Measurements from ENCODE around the gene TMEM165. TPM values are rescaled to one million over a fixed set of nuclear protein-coding genes. Genes with fewer than 3 reads are reported as not detected.
"Not testable (repeated sequence)": the region's sequence is repeated elsewhere in the genome, so short reads cannot be mapped to it uniquely, and the experiment has no call there.

The TMEM165 gene, protein sequence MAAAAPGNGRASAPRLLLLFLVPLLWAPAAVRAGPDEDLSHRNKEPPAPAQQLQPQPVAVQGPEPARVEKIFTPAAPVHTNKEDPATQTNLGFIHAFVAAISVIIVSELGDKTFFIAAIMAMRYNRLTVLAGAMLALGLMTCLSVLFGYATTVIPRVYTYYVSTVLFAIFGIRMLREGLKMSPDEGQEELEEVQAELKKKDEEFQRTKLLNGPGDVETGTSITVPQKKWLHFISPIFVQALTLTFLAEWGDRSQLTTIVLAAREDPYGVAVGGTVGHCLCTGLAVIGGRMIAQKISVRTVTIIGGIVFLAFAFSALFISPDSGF
- 94.3 to 98.7 TPM (median 96.1 TPM) in 3 replicates for total RNA-seq

DNA sequence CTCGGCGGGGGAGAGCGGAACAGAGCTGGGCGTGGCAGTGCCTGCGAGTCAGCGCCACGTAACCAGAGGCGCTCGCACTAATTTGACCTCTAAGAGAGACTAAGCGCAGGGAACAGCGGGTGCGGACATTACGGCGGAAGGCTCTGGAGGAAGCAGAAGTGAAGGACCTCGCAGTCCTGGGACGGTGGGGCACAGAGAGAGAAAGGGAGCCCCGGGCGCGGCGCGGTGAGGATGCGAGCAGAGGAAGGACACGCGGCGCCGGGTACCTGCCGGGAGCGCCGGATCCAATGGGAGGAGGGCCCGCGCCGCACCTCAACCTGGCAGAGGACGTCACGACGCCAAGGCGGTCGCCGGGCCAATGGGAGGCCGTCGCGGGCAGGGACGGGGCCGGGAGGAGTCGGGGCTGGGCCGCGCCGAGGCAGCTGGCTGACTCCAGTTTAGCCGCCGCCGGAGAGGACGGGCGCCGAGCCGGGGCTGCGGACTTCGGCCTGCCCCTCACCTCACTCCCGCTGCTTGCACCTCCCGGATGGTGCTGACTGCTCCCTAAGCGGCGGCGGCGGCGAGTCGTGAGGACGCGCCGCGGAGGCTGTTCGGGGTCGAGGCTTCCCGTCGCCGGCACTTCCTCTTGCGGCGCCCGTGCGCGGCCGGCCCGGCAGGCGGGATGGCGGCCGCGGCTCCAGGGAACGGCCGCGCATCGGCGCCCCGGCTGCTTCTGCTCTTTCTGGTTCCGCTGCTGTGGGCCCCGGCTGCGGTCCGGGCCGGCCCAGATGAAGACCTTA lies at the start of gene TMEM165:
Gene TMEM165, plus strand, starts transcription at position 429 of the 779 bp plus-strand sequence. Its CDS starts 233 bp downstream, at position 662.
- Mint-ChIP-seq H3K4me1 (peaks cover 33% of the 10 kb centered on the region), H3K9me3 (no peaks in the 10 kb centered on the region), H3K36me3 (no peaks in the 10 kb centered on the region), H3K4me3 (peak within 1 kb of the TSS; percentile 86), H3K27ac (peak within 1 kb of the TSS; percentile 96), H3K27me3 (ENCODE audit: low read depth) (peaks cover 2% of the 10 kb centered on the region)
- TF ChIP-seq, protein P1, sequence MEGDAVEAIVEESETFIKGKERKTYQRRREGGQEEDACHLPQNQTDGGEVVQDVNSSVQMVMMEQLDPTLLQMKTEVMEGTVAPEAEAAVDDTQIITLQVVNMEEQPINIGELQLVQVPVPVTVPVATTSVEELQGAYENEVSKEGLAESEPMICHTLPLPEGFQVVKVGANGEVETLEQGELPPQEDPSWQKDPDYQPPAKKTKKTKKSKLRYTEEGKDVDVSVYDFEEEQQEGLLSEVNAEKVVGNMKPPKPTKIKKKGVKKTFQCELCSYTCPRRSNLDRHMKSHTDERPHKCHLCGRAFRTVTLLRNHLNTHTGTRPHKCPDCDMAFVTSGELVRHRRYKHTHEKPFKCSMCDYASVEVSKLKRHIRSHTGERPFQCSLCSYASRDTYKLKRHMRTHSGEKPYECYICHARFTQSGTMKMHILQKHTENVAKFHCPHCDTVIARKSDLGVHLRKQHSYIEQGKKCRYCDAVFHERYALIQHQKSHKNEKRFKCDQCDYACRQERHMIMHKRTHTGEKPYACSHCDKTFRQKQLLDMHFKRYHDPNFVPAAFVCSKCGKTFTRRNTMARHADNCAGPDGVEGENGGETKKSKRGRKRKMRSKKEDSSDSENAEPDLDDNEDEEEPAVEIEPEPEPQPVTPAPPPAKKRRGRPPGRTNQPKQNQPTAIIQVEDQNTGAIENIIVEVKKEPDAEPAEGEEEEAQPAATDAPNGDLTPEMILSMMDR (IDR thresholded peaks at IDR 0.05; ENCODE audit: unreplicated experiment) = no peak
- DNase-seq (ENCODE audit: low spot score in 2 of 2, unreplicated experiment in 2 of 2) = peak; percentile 83 to 93

DNA sequence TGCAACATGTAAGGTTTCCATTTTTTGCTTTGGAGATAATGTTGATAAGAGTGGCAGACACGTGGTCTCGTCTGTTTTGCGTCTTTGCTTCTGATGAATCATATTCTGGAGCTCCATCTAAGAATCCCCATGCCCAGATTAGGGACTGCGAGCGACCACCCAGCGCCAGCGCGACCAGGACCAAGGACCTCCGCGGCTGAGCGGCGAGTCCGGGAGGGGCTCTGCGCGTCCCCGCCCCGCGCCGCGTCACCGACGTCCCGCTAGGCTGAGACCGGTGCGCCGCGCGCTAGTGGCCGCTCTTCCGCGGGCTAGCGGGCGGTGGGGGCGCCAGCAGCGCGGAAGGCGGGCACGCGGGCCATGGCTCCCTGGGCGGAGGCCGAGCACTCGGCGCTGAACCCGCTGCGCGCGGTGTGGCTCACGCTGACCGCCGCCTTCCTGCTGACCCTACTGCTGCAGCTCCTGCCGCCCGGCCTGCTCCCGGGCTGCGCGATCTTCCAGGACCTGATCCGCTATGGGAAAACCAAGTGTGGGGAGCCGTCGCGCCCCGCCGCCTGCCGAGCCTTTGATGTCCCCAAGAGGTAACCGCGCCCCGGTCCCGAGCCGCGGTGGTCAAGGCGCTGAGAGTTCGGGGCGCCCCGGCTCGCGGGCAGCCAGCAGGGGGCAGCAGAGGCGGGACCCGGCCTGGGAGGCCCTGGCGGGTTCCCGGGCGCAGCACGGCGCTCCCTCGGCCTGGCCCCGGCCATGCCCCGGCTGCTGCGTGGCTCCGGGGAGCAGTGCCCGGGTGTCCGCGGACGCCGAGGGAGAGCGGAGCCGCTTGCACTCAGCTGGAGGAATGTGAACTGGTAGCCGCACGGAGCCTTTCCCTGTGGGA lies 49.5 kb upstream of the TMEM165 start, which contains the start of gene SRD5A3:
Gene SRD5A3, plus strand, starts transcription at position 263 of the 871 bp plus-strand sequence. Its CDS starts 95 bp downstream, at position 358.
- peak; percentile 61 to 90 for DNase-seq (ENCODE audit: low spot score in 2 of 2, unreplicated experiment in 2 of 2)
- no peaks in the 10 kb centered on the region for H3K9me3 Mint-ChIP-seq
- H3K4me1 Mint-ChIP-seq = peaks cover 18% of the 10 kb centered on the region
- no peaks in the 10 kb centered on the region for H3K36me3 Mint-ChIP-seq
- peak within 1 kb of the TSS; percentile 91 for H3K27ac Mint-ChIP-seq
- TF ChIP-seq, protein P1 (IDR thresholded peaks at IDR 0.05; ENCODE audit: unreplicated experiment) = peak; percentile 93
- no peaks in the 10 kb centered on the region for H3K27me3 Mint-ChIP-seq (ENCODE audit: low read depth)
- H3K4me3 Mint-ChIP-seq = peak within 1 kb of the TSS; percentile 86

DNA sequence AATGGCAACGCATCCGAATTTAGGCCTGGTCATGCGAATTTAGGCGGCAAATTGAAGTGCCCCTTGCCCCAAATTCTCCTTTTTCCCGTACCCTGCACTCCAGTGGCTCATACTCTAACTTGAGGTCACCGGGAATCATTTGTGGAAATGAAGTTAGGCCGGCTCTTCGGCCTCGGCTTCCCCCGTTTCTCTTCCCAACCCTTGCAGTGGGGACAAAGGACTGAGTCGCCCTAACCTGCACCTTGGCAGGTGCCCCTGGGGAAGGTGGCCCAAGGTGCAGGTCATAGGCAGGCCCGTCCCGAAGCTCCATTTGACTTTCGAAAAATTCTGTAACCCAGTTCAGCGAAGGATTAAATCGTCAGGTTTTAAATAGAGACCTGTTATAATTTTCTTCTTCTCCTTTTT lies 48.9 kb upstream of the TMEM165 start:
- H3K9me3 Mint-ChIP-seq = no peaks in the 10 kb centered on the region
- peak overlapping the region; percentile 91 for H3K27ac Mint-ChIP-seq
- H3K36me3 Mint-ChIP-seq = peaks cover 4% of the 10 kb centered on the region
- TF ChIP-seq, protein P1 (IDR thresholded peaks at IDR 0.05; ENCODE audit: unreplicated experiment) = no peak
- no peaks in the 10 kb centered on the region for H3K27me3 Mint-ChIP-seq (ENCODE audit: low read depth)
- H3K4me1 Mint-ChIP-seq = peaks cover 18% of the 10 kb centered on the region
- H3K4me3 Mint-ChIP-seq = peak overlapping the region; percentile 86
- no peak for DNase-seq (ENCODE audit: low spot score in 2 of 2, unreplicated experiment in 2 of 2)

DNA sequence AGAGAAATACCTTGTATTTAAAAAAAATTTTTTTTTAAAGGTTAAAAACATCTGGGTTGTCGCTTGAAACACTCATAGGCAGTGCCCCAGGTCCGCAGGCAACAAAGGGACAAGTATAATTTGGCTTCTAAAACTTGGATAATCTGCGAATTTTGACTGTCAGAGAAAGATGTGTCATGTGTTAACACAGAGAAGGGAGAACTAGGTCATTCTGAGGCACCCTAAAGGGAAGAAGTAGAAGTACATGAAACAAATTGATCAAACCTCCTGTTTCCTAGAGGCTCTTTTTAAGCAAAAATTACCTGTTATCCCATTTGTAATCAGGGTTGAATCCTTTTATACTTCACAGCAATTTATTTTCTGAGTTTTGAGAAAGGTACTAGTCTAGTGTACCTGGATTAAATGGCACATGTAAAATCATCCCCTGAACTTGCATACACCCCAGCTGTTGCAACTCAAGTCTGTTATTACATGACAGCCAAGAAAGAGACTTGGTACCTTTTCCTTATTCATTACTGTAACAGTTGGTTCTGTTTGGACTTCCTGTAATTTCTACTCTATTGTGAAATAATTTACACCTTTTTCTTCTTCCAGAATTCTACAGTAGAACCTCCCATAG lies 48.0 kb upstream of the TMEM165 start:
- no peaks in the 10 kb centered on the region for H3K27me3 Mint-ChIP-seq (ENCODE audit: low read depth)
- H3K27ac Mint-ChIP-seq = no peak overlapping the region
- TF ChIP-seq, protein P1 (IDR thresholded peaks at IDR 0.05; ENCODE audit: unreplicated experiment) = no peak
- H3K9me3 Mint-ChIP-seq = peaks cover 5% of the 10 kb centered on the region
- peaks cover 18% of the 10 kb centered on the region for H3K4me1 Mint-ChIP-seq
- peak overlapping the region; percentile 86 for H3K4me3 Mint-ChIP-seq
- DNase-seq (ENCODE audit: low spot score in 2 of 2, unreplicated experiment in 2 of 2) = no peak
- H3K36me3 Mint-ChIP-seq = peaks cover 13% of the 10 kb centered on the region

DNA sequence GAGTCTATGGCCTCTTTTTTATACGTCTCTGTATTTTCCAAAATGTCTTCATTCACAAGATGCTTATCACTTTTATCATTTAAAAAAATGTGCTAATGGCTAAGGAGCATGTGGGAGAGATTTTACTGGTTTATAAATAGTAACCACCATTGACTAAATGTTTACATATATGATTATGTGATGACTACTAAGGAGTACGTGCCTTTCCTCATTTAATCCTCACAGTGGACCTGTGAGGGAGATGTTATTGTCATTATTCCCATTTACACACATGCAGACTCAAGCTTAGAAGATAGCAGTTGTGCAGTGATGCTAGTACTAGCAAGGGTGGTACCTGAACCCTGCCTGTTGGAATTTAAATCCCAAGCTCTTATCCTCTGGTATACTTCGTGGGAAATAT lies 47.3 kb upstream of the TMEM165 start:
- TF ChIP-seq, protein P1 (IDR thresholded peaks at IDR 0.05; ENCODE audit: unreplicated experiment) = no peak
- Mint-ChIP-seq H3K27ac (no peak overlapping the region), H3K27me3 (ENCODE audit: low read depth) (no peaks in the 10 kb centered on the region), H3K36me3 (peaks cover 19% of the 10 kb centered on the region), H3K9me3 (peaks cover 9% of the 10 kb centered on the region), H3K4me3 (no peak overlapping the region), H3K4me1 (peaks cover 18% of the 10 kb centered on the region)
- no peak for DNase-seq (ENCODE audit: low spot score in 2 of 2, unreplicated experiment in 2 of 2)

DNA sequence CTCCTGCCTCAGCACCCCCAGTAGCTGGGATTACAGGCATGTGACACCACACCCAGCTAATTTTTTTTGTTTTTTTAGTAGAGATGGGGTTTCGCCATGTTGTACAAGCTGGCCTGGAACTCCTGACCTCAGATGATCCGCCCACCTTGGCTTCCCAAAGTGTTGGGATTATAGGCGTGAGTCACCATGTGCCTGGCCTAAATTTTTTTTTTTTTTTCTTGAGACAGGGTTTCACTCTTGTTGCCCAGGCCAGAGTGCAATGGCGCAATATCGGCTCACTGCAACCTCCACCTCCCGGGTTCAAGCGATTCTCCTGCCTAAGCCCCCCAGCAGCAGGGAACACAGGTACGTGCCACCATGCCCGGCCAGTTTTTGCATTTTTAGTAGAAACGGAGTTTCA lies 44.9 kb upstream of the TMEM165 start:
- not testable (repeated sequence) for H3K4me3 Mint-ChIP-seq; H3K27me3 Mint-ChIP-seq (ENCODE audit: low read depth); DNase-seq (ENCODE audit: low spot score in 2 of 2, unreplicated experiment in 2 of 2); H3K27ac Mint-ChIP-seq; H3K9me3 Mint-ChIP-seq
- peaks cover 30% of the 10 kb centered on the region for H3K36me3 Mint-ChIP-seq
- H3K4me1 Mint-ChIP-seq = peaks cover 15% of the 10 kb centered on the region
